Dermis blood vessel endothelial cell (primary cell): ENCODE data around the gene KIAA0232. TPM values are rescaled to one million over a fixed set of nuclear protein-coding genes. Genes with fewer than 3 reads are reported as not detected.
"Not testable (repeated sequence)": the region's sequence is repeated elsewhere in the genome, so short reads cannot be mapped to it uniquely, and the experiment has no call there.

ENCODE experiments used
- DNase-seq: peaks from one replicate; pipeline ENCODE4 v3.0.0; 2010
- total RNA-seq: library from RNA; depleted of rRNA; stranded (reverse); fragments of >200 nt; gene quantifications from 2 replicates; pipeline ENCODE4 v1.2.3, GENCODE V29; 2014

Gene KIAA0232
- total RNA-seq, 1 donor from 2014 or later, result 20.1 TPM

DNA sequence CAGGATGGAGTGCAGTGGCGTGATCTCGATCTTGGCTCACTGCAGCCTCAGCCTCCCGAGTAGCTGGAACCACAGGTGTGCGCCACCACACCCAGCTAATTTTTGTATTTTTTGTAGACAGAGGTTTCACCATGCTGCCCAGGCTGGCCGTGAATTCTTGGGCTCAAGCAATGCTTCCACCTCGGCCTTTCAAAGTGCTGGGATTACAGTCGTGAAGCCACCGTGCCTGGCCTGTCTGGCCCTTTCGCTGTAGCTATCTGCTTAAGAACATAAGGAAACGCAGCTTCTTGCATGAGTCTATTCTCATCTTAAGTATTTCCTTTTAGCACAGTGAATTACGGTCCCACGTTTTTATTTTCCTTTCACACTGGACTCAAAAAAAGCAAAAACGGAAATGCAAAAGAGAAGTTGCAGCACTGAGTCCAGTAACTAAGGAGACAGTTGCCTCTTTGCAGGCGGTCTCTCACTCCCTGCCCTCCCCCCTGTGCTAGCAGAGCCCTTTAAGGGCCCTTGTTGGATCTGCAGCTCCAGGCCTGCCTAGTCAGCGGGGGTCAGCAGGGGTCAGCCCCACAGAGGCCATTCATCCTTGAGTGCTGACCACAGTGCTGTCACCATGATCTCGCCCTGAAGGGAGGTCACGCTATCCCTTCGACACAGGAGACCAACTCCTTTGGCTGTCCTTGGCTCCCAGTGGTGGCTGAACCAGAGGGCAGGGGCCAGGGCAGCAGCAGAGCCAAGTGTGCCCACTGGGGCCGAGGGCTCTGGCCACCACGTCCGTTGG is 105.3 kb downstream of the KIAA0232 start:
- no peak for DNase-seq

DNA sequence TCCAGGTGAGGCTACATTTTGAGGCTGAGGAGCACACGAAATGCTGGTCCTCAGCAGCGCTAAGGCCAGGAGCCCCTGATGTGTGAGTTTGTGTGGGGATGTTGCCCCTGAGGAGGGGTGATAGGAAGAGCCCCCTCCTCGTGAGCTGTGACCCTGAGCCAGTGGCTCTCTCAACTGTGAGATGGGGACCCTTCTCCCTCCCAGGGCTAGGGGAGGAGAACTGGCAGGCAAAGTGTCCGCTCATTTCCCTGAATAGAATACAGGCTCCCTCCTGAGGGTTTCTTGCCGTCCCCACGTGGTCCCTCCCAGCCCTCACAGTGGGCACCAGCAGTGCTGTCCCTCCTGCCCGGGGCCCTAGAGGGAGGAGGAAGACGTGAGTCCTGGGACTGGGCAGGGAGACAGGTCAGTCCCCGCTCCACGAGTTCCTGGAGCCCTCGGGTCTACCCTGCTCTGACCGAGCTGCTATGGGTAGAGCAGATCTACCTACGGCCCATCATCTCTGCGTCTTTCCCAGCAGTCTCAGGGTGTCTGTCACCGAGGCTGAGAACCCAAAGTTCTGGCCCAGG is 106.1 kb downstream of the KIAA0232 start:
- no peak for DNase-seq

DNA sequence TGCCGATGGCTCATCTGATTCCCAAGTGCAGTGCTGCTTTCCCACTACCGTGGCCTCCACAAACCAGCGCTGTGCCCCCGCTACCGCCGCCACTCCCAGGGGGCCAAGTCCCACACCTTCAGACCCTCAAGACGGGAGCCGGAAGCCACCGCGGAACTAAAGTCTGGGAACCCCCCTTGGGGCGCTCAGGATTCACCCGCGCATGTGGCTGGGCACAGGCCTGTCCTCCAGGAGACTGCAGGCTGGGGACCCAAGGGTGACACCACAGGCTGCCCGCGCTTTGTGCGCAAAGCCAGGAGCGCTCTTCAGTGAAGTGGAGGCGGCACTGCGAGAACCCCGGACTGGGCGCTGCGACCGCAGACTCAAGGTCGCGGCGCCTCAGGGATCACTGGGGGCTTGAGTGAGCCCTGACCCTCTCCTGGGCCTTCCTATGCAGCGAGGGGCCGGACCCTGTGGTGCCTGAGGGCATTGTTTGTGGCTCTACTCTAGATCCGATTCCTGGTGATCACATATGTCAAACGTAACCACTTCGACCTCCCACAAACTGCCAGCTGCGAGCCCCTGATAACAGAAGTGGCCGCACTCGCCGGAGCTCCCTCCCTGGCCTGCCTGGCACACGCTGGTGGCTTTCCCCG is 106.7 kb downstream of the KIAA0232 start:
- DNase-seq, result no peak

DNA sequence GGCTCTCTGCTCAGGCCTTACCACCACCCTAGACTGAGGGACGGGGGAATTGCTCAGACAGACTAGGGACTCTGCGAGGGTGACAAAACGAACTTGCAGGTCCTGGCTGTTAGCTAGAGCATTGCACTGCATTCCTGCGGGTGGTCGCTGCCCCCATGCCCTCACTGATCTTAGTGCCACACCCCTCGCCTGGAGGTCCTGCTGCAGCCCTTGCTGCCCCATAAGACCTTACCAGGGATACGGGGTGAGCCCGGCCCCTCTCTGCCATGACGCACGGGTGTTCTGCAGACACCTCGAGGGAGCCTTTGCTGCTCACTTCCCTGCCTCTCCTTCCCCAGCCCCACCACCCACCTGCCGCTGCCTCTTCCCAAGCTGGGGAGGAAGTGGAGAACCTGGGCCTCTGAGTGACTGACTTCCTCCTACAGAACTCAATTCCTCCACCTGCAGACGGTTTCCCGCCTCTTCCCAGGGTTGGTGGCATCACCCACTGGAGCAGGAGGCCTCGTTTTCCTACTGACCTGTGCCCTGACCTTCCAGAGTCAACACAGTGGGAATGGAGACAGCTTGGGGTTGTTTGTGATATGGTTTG is 107.3 kb downstream of the KIAA0232 start:
- no peak for DNase-seq

DNA sequence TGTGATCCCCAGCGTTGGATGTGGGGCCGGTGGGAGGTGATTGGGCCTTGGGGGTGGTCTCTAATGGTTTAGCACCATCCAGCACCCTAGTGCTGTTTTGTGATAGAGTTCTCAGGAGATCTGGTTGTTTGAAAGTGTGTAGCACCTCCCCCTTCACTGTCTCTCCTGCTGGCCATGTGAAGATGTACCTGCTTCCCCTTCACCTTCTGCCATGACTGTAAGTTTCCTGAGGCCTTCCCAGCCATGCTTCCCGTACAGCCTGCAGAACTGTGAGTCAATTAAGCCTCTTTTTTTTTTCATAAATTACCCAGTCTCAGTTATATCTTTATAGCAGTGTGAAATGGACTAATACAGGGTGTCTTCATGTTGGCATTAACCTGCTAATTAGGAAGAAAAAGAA is 107.8 kb downstream of the KIAA0232 start:
- no peak for DNase-seq

DNA sequence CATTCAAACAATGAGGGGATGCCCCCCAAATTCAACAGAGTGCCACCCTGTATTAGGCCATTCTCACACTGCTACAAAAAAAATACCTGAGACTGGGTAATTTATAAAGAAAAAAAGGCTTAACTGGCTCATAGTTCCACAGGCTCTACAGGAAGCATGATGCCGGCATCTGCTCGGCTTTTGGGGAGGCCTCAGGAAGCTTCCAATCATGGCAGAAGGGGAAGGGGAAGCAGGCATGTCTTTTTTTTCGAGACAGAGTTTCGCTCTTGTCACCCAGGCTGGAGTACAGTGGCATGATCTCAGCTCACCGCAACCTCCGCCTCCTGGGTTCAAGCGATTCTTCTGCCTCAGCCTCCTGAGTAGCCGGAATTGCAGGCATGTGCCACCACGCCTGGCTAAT is 108.4 kb downstream of the KIAA0232 start:
- DNase-seq, result not testable (repeated sequence)

DNA sequence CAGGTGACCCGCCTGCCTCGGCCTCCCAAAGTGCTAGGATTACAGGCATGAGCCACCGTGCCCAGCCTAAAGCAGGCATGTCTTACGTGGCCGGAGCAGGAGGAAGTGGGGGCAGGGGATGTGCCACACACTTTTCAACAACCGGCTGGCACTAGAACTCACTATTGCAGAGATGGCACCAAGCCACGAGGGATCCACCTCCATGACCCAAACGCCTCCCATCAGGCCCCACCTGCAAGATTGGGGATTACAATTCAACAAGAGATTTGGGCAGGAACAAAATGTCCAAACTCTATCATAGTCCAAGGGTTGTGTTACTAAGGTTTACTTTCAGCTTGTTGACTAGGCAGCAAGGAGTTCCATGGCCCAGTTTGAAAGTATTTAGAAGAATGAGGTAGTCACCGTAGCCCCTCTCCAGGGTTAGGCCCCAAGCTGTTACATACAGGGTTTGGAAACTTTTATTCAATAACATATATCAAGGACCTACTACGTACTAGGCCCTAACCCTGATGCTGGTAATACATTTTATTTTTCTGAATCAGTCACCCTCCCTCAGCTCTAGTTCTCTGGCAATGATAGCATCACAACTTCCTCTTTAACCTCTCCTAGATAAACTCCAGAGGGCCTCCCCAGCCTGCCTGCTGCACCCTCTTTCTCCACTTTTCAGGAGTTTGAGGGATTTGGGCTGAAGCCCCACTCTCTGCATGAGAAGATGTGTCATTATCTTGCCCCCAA is 109.1 kb downstream of the KIAA0232 start:
- no peak for DNase-seq

DNA sequence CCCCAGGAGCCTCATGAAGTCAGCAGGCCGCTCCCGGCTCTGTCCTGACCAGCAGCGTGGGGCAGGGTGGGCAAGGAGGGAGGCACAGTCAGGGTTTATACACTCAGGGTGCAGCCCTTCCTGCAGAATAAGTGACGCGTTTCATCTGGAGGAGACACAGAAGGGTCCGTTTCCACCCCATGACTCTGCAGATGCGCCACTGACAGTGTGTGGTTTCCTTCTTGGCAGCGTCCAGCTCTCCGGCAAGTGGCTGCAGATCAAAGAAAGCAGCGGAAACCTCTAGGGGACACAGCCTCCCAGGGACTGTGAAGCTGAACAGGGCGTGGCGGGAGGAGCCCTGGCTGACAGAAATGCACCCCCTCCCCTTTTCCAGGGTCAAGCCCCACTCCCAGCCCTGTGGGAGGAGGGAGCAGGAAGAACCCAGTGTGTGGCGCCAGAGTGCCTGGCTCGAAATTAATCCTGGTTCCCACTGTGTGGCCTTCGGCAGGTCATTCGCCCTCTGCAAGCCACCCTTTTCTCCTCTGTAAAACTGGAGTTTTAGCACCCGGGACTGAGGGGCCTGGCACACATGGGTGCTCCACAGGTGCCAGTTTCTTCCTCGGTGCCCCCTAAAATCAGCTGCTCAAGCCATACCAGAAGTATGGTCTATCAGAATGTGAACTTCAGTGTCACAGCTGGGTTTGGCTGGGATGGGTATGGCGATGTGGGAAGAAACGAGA is 109.8 kb downstream of the KIAA0232 start:
- peak; percentile 25 for DNase-seq

DNA sequence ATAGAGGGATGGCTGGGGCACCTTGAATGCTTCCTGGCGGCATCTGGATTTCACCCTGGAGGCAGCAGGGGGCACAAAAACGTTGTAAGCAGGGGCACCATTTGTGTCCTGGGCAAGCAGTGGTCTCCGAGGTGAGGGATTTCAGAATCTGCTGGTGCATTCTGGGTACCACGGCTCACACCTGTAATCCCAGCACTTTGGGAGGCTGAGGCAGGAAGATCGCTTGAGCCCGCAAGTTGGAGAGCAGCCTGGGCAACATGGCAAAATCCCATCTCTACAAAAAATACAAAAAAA is 110.3 kb downstream of the KIAA0232 start:
- no peak for DNase-seq

DNA sequence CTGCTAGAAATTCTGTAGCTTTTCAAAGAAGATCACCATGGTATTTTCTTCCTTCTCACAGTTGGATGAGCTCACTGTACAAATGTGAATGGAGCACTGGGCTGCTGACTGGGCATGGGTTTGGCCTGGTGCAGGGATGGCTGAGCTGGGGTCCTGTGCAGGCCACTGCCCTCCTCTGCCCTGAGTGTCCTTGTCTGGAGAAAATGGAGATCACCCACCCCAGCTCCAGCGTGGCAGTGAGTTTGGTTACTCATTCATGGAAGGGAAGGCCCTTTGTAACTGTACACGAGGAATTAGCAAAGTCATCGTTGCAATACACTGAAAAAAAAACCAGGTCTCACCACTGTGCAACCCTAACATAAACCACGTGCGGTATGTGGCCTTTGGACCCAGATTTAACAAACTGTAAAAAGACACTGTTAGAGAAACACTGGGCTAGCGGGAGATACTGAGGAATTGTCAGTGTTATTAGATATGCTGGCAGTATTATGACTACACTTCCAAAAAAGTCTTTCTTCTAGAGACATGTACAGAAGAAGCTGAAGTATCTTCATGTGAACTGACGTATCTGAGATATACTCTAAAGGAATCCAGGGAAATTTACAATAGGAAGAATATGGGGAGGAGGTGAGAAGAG is 111.0 kb downstream of the KIAA0232 start:
- no peak for DNase-seq

DNA sequence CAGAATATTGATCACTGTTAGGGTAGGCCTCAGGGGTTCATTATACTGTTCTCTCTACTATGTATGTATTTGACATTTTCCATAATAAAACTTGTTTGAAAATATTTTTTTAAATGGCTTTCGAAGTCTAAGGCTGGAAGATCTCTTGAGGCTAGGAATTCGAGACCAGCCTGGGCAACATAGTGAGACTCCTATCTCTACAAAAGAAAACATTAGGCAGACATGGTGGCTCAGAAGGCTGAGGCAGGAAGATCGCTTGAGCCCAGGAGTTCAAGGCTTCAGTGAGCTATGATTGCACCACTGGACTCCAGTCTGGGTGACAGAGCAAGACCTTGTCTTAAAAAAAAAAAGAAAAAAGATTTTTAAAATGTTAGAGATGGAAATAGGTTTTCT is 111.6 kb downstream of the KIAA0232 start:
- DNase-seq, result no peak

DNA sequence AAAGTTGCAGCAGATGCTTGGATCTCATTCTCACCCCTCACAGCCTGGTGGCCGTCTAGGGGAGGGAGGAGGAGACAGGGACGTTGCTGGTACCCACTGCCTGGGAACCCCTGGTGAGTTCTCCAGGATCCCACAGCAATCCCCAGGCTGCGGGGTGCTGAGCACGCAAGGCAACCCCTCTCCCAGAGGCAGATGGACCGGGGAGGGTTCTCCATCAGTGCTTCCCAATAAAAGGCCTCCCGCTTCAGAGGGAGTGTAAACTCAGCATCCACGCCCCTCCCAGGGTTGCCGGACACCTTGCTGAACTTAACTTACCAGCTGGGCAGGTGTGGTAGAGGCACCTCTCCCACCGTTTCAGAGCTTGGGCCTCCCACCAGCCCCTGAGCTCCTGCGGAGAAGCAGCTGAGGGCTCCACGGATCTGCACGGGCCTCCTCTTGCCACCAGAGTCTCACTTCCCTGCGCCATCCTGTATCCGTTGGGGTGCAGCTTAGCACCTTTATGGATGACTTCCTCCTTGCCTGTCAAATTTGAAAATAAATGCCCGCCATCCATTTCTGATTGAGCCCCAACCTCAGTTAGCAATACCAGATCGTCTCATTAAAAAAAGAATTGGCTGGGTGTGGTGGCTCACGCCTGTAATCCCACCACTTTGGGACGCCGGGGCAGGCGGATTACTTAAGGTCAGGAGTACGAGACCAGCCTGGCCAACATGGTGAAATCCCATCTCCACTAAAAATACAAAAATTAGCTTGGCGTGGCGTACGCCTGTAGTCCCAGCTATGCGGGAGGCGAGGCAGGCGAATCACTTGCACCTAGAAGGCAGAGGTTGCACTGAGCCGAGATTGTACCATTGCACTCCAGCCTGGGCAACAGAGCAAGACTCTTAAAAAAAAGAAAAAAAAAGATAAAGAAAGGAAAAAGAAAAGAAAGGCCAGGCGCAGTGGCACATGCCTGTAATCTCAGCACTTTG is 112.3 kb downstream of the KIAA0232 start:
- DNase-seq, result no peak

DNA sequence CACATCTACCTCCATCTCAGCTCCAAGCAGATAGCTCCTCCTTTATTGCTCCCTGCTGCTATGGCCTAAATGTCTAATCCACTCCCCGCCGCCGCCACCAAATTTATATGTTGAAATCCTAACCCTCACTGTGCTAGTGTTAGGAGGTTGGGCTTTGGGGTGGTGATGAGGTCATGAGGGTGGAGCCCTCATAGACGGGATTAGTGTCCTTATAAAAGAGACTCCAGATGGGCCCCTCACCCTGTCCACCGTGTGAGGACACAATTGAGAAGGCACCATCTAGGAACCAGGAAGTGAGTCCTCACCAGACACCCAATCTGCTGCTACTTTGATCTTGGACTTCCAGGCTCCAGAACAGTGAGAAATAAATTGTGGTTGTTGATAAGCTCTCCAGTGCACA is 113.5 kb downstream of the KIAA0232 start:
- no peak for DNase-seq

DNA sequence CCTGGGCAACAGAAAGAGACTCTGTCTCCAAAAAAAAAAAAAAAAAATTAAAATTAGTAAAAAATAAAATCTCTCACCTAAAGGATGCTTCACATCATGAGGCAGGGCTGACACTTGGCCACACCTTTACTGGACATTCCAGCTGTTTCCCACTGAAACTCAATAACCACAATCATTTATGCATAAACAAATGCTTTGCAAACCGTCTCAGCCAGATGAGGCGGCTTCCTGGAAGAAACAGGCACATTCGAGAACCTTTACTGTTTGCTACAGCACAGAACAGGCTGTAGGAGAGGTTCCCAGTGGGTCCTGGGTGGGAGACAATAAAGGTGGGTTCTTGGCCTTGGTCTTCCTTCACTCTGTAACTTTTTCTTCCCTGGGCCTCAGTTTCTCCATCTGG is 116.2 kb downstream of the KIAA0232 start:
- no peak for DNase-seq

DNA sequence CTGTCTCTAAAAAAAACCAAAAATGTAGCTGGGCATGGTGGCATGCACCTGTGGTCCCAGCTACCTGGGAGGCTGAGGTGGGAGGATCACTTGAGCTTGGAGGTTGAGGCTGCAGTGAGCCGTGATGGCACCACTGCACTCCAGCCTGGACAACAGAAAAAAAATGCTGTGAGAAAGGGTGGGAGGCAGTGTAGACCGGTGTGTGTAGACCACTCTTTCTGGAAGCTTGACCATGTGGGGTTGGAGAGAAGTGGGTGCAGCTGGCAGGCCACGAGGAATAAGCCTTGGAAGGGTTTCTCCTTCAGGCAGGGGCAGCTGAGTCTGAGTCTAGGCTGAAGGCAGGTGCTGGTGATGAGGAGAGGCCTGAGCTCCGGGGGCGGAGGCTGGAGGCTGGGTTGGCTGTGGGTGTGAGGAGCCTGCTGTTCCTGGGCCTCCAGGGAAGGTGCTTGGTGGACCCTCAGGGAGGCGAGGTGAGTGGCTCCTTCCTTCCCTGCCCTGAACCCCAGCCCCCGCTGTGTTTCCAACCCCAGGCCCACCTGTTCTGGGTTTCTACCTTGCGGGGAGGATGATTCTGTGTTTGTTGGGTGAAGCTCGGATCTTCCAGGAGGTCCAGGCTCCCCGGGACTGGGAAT is 117.8 kb downstream of the KIAA0232 start:
- no peak for DNase-seq

DNA sequence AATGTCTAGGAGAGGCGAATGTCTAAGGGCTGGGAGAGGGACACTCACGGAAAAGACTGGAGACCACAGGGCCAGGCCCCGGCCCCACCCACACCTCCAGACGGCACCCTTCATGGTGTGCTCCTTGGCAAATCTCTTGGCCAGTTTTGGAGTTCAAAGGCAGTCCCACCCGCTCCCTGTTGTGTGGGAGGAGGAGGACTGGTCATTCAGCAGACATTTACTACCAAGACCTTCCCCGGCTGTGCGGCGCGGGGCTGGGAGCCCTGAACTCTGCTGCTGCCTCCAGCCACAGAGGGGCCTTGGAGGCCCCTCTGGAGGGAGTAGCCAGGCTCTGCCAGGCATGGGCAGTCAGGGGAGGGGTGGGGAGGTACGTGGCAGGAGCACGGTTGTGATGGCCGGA is 118.4 kb downstream of the KIAA0232 start:
- DNase-seq, result no peak

DNA sequence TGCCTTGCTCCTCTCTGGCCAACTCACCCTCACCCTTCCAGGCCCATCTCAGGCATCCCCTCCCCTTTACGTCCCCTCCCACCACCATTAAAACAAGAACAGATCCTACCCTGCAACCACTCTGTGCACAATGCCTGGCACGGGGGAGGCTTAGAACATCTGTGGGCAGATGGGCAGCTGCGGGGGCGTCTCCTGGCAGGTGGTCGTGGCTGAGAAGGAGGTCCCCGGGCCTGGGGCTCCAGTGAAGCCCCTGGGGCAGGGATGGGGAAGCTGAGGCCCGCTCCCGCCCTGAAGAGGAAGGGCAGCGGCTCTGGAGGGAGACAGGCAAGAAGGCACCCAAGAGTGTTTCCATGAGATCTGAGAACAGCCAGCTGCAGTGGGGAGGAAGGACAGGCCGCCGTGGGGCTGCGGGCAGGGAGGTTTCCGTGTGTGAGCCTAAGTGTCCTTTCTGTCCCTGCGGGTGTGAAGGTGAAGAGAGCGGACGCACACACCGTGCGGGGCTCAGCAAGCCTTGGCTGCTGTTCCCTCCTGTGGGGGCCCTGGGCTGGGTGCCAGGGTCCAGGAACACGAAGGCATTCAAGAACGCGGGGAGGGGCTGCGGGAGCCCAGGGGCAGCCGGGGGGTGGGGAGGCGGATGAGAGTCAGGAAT is 119.3 kb downstream of the KIAA0232 start:
- DNase-seq, result no peak

DNA sequence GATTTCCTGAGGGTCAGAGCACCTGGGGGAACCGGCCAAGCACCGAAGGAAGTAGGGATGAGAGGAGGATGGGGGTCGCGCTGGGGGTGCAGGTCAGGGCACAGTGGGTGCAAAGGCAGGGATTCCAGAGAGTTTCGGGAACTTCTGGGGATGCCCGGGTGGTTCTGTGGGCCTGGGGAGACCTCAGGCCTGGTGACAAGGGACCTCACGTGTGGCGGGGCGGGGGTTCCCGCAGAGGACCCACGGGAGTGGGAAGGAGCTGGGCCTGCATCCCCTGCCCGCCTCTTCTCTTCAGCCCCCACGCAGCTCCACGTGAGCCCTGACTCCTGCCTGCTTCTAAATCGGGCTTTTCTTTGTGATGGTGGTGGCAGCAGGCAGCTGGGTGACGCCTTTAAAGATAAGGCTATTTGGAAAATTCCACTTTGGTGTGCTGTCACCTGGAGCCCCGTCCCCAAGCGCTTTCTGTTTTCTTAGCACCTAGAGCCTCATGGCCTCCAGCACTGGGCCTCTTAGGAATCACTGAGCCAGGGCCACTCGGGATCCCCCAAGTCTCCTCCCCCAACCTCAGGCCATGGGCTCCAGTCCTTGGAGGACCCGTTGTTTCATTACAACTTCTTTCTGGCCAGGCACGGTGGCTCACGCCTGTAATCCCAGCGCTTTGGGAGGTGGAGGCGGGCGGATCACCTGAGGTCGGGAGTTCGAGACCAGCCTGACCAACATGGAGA is 120.0 kb downstream of the KIAA0232 start:
- DNase-seq, result no peak
